Stimulated activated CD8-positive, alpha-beta memory T cell treated with anti-CD3 and anti-CD28 coated beads, Interleukin-12 subunit alpha, Interleukin-12 subunit beta, amount 100 ng/mL, for 1 hour (primary cell): ENCODE data around the gene AKAP9.
"Not testable (repeated sequence)": the region's sequence is repeated elsewhere in the genome, so short reads cannot be mapped to it uniquely, and the experiment has no call there.

ENCODE experiments used
- DNase-seq: peaks from one replicate; pipeline ENCODE4 v3.0.0-alpha.2; 2020; ENCODE audit warnings: low read depth

Gene AKAP9

DNA sequence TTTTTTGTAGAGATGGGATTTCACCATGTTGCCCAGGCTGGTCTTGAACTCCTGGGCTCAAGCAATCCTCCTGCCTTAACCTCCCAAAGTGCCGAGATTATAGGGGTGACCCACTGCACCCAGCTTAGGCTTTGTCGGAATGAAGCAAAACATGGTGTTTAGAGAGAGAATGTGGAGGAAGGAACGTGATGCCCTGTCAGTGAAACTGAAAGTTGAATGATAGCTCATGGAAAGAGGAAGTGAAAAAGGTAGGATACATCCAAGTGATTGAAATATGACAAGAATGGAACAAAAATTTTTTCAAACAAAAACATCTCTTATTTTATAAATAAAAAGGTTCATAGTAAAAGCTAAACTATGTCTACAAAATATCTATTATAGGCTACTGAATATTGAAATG lies 5.9 kb downstream of the AKAP9 start:
- no peak for DNase-seq

GRCh38 chr7:91947948-91948347 lies 7.3 kb downstream of the AKAP9 start:
- no peak for DNase-seq

DNA sequence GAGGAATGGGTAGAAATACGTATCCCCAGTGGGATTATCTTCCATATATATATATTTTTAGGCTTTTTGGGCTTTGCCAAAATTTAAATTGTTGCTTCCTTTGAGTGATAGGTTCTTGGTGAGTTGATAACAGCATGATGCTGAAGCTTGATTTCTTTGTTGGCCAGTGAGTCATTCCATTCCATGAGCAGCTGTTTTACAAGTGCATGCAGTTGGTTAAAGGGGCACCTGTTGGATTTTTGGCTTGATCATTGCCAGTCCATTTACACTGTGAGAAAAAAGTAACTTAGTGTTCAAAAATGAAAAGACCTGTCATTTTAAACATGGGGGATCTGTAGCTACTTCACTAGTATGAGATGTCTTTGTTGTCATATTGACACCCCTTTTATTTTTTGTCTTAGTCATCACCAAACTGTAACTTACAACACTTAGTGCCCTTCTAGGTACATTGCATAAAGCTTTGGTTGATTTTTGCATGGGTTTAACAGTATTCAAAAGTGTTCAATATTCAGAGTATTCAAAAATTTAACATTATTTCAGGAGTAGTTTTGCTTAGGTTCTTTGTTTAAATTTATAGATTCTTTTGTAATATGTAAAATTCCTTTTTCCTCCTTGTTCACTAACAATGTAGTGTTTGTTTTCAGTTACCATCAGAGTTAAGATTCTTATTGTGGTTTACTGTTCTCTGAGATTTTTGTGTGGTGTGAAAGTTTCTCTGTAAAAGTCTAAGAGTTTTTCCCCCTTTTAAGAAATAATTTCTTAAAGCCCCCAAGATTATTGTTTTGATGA lies 8.8 kb downstream of the AKAP9 start:
- no peak for DNase-seq

DNA sequence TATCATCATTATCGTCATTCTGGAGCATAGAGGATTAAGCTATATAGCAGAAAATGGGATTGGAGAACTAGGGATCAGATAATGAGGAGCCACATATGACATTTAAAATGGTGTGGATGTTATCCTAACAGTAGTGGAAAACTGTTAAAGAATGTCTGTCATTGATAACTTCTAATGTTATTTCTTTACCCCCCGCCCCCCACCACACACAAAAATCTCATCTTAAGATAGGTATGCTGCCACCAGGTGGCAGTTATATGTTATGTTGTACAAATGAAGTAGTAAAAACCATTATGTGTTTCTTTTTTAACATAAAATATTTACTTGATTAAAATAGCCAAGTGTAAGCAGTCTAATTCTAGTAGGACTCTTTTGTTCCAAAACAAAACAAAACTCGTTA lies 13.0 kb downstream of the AKAP9 start:
- DNase-seq = no peak

DNA sequence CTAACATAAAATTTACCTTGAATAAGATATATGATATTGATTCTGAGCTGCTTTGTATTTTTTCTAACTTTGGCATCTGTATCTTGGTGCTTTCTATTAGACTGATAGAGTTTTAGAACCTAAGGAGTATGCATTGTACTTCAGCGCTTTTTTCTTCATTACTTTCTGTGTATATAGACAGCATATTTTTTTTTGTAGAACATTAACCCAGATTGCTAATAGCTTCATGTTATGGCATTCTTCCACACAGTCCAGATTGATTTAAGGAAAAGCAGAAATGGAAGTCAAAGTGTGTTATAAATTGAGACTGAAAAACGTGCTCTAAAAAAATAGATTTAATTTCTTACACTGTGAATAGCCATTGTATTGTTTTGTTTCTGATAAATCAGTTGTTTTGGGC lies 15.8 kb downstream of the AKAP9 start:
- DNase-seq = not testable (repeated sequence)

DNA sequence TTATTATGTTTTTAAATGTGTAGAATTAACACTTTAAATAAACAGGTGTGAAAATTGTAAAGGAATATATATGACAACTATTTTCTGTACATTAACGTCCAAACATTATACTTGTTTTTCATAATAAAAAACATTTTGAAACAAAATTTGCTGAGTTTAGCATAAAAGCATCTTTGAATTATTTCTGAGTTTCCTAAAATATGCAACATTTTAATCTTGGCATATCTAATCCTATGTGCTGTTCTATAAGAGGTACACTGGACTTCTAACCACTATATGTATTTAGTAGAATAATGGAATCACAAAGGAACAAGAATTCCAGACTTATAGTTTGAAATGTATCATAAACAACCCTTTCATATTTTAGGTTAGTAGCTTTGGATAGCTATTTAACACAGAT lies 16.6 kb downstream of the AKAP9 start:
- DNase-seq = no peak

DNA sequence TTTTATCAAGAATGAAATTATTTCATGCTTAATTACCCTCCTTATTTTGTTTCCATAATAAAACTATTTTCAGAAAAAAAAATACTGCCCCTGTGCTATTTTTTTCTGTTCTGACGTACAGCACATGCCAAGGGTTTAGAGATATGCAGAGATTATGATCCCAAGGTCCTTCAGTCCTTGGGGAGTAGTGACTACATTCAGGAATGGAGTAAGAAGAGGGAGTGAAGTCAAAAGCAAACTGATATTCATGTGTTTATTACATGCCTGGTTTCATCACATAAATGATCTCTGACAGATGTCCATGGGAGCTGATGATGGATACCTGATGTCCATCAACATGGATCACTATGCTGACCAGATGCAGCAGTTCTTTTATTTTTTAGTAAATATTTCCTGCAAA lies 17.2 kb downstream of the AKAP9 start:
- no peak for DNase-seq

GRCh38 chr7:91959023-91959422 lies 18.4 kb downstream of the AKAP9 start:
- no peak for DNase-seq

- DNase-seq = no peak
These were observed 21.2 kb downstream of the AKAP9 start for GRCh38 chr7:91961816-91962215.

- DNase-seq = no peak
These were observed 21.8 kb downstream of the AKAP9 start for GRCh38 chr7:91962419-91962818.

DNA sequence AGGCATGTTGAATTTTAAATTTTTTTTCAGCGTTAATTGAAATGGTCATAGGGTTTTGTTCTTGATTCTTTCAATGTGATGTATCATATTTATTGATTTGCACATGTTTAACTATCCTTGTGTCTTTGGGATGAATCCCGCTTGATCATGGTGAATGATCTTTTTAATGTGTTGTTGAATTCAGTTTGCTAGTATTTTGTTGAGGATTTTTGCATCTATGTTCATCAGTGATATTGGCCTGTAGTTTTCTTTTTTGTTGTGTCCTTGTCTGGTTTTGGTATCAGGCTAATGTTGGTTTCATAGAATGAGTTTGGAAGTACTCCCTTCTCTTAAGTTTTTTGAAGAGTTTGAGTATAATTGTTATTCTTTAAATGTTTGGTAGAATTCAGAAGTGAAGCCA lies 26.9 kb downstream of the AKAP9 start:
- DNase-seq = not testable (repeated sequence)

- no peak for DNase-seq
These were observed 33.0 kb downstream of the AKAP9 start for GRCh38 chr7:91973639-91974038.

- DNase-seq = no peak
These were observed 33.4 kb downstream of the AKAP9 start for GRCh38 chr7:91974066-91974465.

- DNase-seq = no peak
These were observed 36.1 kb downstream of the AKAP9 start for GRCh38 chr7:91976743-91977142.

- DNase-seq = no peak
These were observed 38.9 kb downstream of the AKAP9 start for GRCh38 chr7:91979590-91979989.

- DNase-seq = not testable (repeated sequence)
These were observed 41.7 kb downstream of the AKAP9 start for GRCh38 chr7:91982352-91982751.

- no peak for DNase-seq
These were observed 47.6 kb downstream of the AKAP9 start for GRCh38 chr7:91988213-91988612.

DNA sequence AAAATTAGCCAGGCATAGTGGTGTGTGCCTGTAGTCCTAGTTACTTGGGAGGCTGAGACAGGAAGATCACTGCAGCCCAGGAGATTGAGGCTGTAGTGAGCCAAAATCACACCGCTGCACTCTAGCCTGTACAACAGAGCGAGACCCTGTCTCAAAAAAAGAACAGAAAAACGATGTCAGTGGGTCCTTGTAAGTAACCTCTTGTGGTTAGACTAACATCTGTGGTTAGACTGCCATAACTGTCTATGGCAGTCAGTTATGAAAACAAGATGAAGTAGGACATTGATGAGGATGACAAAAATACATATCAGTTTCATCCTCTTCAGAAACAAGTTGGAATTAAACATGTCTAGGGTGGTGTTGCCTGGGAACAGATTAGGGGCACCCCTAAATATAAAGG lies 53.3 kb downstream of the AKAP9 start:
- no peak for DNase-seq

DNA sequence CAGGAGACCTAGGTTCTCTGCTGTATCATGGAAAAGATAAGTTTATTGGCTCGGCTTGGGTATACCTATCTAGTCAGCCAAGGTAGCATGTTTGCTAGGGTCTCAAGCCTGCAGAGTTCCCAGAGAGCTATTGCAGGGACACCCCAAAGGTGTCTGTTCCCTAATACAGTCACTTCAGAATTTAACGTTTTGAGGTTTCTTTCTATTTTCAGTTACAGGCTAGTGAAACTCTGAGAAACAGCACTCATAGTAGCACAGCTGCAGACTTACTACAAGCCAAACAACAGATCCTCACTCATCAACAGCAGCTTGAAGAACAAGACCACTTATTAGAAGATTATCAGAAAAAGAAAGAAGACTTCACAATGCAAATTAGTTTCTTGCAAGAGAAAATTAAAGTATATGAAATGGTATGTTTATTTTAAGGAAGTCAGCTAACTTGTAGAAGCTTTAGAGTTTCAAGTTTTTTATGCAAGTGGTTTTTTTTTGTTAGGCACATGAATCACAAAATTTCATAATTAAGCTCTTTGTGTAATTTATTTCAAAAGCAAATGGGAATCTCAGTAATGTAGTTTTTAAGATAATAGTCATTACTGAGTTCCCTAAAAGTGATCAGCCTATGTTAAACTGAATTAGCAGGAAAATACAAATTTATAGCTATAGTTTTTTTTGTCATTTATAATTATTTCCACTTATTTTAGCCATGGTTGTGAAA lies 54.9 kb downstream of the AKAP9 start:
- no peak for DNase-seq

DNA sequence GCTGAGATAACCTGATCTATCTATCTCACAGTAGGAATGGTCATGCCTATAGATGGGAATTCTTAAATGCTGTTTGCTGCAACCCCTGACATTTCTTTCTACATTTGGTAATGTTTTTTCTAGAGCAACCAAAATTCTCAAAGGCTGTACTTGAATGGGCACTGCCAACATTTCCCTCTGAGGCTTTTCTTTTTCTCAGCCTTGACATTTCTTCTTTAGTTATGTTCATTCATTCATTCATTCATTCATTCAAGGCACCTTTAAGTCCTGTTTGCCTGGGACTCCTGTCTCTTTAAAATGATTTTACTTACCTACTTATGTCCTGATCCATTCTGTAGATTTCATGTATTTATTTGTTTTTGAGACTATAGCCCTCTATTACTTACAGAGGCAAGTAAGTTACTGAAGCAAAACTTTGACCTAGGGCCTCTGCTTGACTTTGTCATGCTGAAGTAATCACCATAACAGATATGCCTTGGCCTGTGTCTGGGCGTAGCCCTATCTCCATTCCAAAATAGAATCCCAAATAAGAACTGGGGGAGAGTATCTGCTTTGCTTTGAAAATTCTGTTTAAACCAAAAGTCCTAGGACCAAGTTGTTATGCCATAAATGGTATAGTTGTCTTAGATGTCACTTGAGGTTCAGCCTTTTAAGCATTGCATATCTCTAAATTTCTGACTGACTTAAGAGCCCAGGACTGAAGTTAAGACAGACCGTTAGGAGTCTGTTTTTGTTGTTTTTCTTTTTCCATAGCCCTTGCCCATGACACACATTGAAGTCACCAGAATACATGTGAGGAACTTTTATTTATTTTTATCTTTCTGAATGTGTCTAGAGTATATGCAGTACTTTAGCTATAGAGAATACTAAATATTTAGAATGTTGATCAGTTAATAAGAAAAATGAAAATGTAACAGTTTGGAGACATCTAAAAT lies 59.2 kb downstream of the AKAP9 start:
- DNase-seq = no peak

- DNase-seq = no peak
These were observed 62.1 kb downstream of the AKAP9 start for GRCh38 chr7:92002720-92003119.

- no peak for DNase-seq
These were observed 65.4 kb downstream of the AKAP9 start for GRCh38 chr7:92006046-92006445.

GRCh38 chr7:92010215-92010614 lies 69.6 kb downstream of the AKAP9 start:
- DNase-seq = no peak
